ENCODE results near the gene TSKS. TPM values are rescaled to one million over a fixed set of nuclear protein-coding genes. Genes with fewer than 3 reads are reported as not detected.

Gene TSKS
- total and polyA plus RNA-seq, 10 of the 15 experiments (the other 5 are each of a cell fraction or from before 2014, with no cell fraction given), result not detected

- TF ChIP-seq CUX1 (IDR thresholded peaks at IDR 0.05; ENCODE audit: insufficient replicate concordance, low read depth, low read length) (no peak), NBN (IDR thresholded peaks at IDR 0.05) (no peak), E2F8 (IDR thresholded peaks at IDR 0.05; ENCODE audit: low read depth, partially characterized antibody) (no peak), SREBF2 (IDR thresholded peaks at IDR 0.05; ENCODE audit: low read length) (no peak), ATF7 (IDR thresholded peaks at IDR 0.05; ENCODE audit: low read depth) (no peak), HSF1 (IDR thresholded peaks at IDR 0.05; ENCODE audit: low read depth, low read length) (no peak), HCFC1 (IDR thresholded peaks at IDR 0.05; ENCODE audit: low read length) (no peak)
Observed at GRCh38 chr19:49809941-49810389, 46.9 kb upstream of the TSKS start (continued).
